ENCODE results near the gene RRBP1.

The RRBP1 gene

GRCh38 chr20:17637985-17638640 lies 43.9 kb downstream of the RRBP1 start:
- in situ Hi-C loops (cut with MboI; ENCODE audit: low sequenced_read_pairs): no loop called here

GRCh38 chr20:17637413-17637780 lies 44.6 kb downstream of the RRBP1 start:
- in situ Hi-C loops (cut with MboI; ENCODE audit: low sequenced_read_pairs): no loop called here

GRCh38 chr20:17636523-17637412 lies 45.3 kb downstream of the RRBP1 start:
- in situ Hi-C loops (cut with MboI; ENCODE audit: low sequenced_read_pairs): no loop called here

GRCh38 chr20:17635332-17636244 lies 46.5 kb downstream of the RRBP1 start:
- in situ Hi-C loops (cut with MboI; ENCODE audit: low sequenced_read_pairs): no loop called here

GRCh38 chr20:17634661-17635331 lies 47.2 kb downstream of the RRBP1 start:
- in situ Hi-C loops (cut with MboI; ENCODE audit: low sequenced_read_pairs): no loop called here

- in situ Hi-C loops (cut with MboI; ENCODE audit: low sequenced_read_pairs): no loop called here
These were observed 48.1 kb downstream of the RRBP1 start for GRCh38 chr20:17633850-17634500.

GRCh38 chr20:17633221-17633849 lies 48.7 kb downstream of the RRBP1 start:
- in situ Hi-C loops (cut with MboI; ENCODE audit: low sequenced_read_pairs): no loop called here

- in situ Hi-C loops (cut with MboI; ENCODE audit: low sequenced_read_pairs): no loop called here
These were observed 50.3 kb downstream of the RRBP1 start for GRCh38 chr20:17631576-17632319.

- in situ Hi-C loops (cut with MboI; ENCODE audit: low sequenced_read_pairs): no loop called here
These were observed 51.2 kb downstream of the RRBP1 start for GRCh38 chr20:17630806-17631195.

GRCh38 chr20:17630151-17630805 lies 51.8 kb downstream of the RRBP1 start:
- in situ Hi-C loops (cut with MboI; ENCODE audit: low sequenced_read_pairs): no loop called here

GRCh38 chr20:17629678-17630089 lies 52.4 kb downstream of the RRBP1 start:
- in situ Hi-C loops (cut with MboI; ENCODE audit: low sequenced_read_pairs): no loop called here

GRCh38 chr20:17629025-17629424 lies 53.0 kb downstream of the RRBP1 start:
- in situ Hi-C loops (cut with MboI; ENCODE audit: low sequenced_read_pairs): no loop called here

GRCh38 chr20:17628101-17628841 lies 53.8 kb downstream of the RRBP1 start:
- in situ Hi-C loops (cut with MboI; ENCODE audit: low sequenced_read_pairs): no loop called here

GRCh38 chr20:17627101-17627955 lies 54.7 kb downstream of the RRBP1 start:
- in situ Hi-C loops (cut with MboI; ENCODE audit: low sequenced_read_pairs): no loop called here

GRCh38 chr20:17626217-17627007 lies 55.6 kb downstream of the RRBP1 start:
- in situ Hi-C loops (cut with MboI; ENCODE audit: low sequenced_read_pairs): no loop called here
